ENCODE measurements around the gene C20orf202.
"Not testable (repeated sequence)": the region's sequence is repeated elsewhere in the genome, so short reads cannot be mapped to it uniquely, and the experiment has no call there.

C20orf202 gene

GRCh38 chr20:1215386-1216170 is 12.3 kb downstream of the C20orf202 start:
- no peak for DNase-seq (ENCODE audit: low read depth)
- TF ChIP-seq, protein P1, sequence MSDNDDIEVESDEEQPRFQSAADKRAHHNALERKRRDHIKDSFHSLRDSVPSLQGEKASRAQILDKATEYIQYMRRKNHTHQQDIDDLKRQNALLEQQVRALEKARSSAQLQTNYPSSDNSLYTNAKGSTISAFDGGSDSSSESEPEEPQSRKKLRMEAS (IDR thresholded peaks at IDR 0.05; ENCODE audit: low read depth, low read length): no peak
- TF ChIP-seq MYC (IDR thresholded peaks at IDR 0.05; ENCODE audit: low read depth, low read length): no peak
- TF ChIP-seq, protein P2, sequence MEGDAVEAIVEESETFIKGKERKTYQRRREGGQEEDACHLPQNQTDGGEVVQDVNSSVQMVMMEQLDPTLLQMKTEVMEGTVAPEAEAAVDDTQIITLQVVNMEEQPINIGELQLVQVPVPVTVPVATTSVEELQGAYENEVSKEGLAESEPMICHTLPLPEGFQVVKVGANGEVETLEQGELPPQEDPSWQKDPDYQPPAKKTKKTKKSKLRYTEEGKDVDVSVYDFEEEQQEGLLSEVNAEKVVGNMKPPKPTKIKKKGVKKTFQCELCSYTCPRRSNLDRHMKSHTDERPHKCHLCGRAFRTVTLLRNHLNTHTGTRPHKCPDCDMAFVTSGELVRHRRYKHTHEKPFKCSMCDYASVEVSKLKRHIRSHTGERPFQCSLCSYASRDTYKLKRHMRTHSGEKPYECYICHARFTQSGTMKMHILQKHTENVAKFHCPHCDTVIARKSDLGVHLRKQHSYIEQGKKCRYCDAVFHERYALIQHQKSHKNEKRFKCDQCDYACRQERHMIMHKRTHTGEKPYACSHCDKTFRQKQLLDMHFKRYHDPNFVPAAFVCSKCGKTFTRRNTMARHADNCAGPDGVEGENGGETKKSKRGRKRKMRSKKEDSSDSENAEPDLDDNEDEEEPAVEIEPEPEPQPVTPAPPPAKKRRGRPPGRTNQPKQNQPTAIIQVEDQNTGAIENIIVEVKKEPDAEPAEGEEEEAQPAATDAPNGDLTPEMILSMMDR (IDR thresholded peaks at IDR 0.05; ENCODE audit: low read depth, low read length): no peak
- no peak for TF ChIP-seq POLR2A (IDR thresholded peaks at IDR 0.05; ENCODE audit: extremely low read depth, insufficient read length)
- H3K4me3 ChIP-seq (ENCODE audit: low read depth, low read length): no peak overlapping the region

GRCh38 chr20:1216527-1217427 is 13.5 kb downstream of the C20orf202 start:
- not testable (repeated sequence) for DNase-seq (ENCODE audit: low read depth)

GRCh38 chr20:1222750-1223149 is 19.5 kb downstream of the C20orf202 start:
- DNase-seq (ENCODE audit: low read depth); H3K4me3 ChIP-seq (ENCODE audit: low read depth, low read length): not testable (repeated sequence)

More at GRCh38 chr20:1216527-1217427, 13.5 kb downstream of the C20orf202 start:
- not testable (repeated sequence) for H3K4me3 ChIP-seq (ENCODE audit: low read depth, low read length)

GRCh38 chr20:1224205-1224890 is 21.1 kb downstream of the C20orf202 start:
- no peak for DNase-seq (ENCODE audit: low read depth)
- H3K4me3 ChIP-seq (ENCODE audit: low read depth, low read length): no peak overlapping the region
- TF ChIP-seq, protein P1 (IDR thresholded peaks at IDR 0.05; ENCODE audit: low read depth, low read length): no peak

- DNase-seq (ENCODE audit: low read depth): peak; percentile 7
These were observed 22.1 kb downstream of the C20orf202 start for GRCh38 chr20:1225263-1225782.

DNA sequence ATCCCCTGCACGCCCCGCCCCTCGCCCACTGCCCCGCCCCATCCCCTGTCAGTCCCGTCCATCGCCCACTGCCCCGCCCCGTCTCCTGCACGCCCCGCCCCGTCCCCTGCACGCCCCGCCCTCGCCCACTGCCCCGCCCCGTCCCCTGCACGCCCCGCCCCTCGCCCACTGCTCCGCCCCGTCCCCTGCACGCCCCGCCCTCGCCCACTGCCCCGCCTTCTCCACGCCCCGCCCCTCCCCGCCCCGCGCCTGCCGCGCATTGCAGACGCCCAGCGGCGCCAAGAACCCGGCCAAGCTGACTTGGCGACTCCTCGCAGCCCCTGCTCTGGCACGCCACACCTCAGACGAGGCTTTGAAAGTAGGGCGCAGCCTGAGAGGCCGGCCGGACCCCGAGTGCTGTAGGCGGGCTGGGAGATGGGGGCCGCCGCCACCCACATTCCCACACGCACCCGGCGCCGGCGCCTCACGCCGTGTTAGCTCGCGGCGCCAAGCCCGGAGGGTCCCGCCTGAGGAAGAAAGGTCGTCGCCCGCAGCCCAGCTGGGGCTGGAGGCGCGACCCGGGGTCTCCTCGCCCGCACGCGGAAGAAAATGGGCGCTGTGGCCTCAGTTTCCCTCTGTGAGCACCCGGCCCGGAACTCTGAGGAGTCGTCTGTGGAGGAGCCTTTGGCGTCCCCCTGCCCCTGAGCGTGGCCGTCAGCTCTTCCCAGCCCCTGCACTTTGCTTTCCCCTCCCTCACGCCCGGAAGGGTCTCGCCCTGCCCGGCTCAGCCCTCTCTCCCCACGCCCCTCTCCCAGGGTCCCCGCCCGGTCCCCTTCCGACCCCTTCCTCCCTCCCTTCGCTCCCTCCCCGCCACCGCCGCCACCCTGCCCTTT is 22.8 kb downstream of the C20orf202 start, which contains the start of gene RAD21L1:
RAD21L1 (plus strand) TSS at position 262 of the 872 bp plus-strand sequence. CDS start 2,410 bp downstream, outside the sequence.
- TF ChIP-seq, protein P1 (IDR thresholded peaks at IDR 0.05; ENCODE audit: low read depth, low read length): no peak
- TF ChIP-seq, protein P2 (IDR thresholded peaks at IDR 0.05; ENCODE audit: low read depth, low read length): no peak
- no peak for TF ChIP-seq MYC (IDR thresholded peaks at IDR 0.05; ENCODE audit: low read depth, low read length)
- no peak for TF ChIP-seq POLR2A (IDR thresholded peaks at IDR 0.05; ENCODE audit: extremely low read depth, insufficient read length)
- no peak within 1 kb of the TSS for H3K4me3 ChIP-seq (ENCODE audit: low read depth, low read length)
- peak; percentile 49 for DNase-seq (ENCODE audit: low read depth)

More at GRCh38 chr20:1225263-1225782, 22.1 kb downstream of the C20orf202 start:
- no peak overlapping the region for H3K4me3 ChIP-seq (ENCODE audit: low read depth, low read length)
- TF ChIP-seq, protein P1 (IDR thresholded peaks at IDR 0.05; ENCODE audit: low read depth, low read length): no peak
- TF ChIP-seq POLR2A (IDR thresholded peaks at IDR 0.05; ENCODE audit: extremely low read depth, insufficient read length): no peak
- TF ChIP-seq, protein P2 (IDR thresholded peaks at IDR 0.05; ENCODE audit: low read depth, low read length): no peak
- no peak for TF ChIP-seq MYC (IDR thresholded peaks at IDR 0.05; ENCODE audit: low read depth, low read length)

Data from NB4 (cell line).